Nucleus accumbens (tissue), 56 donors: ENCODE results near the gene ZNRF3.
"Not testable (repeated sequence)": the region's sequence is repeated elsewhere in the genome, so short reads cannot be mapped to it uniquely, and the experiment has no call there.

Experiments
- DNase-seq, 56 donors: peaks; one replicate each; lab custom pipeline; 2025; lab: John Stamatoyannopoulos, UW

ZNRF3 gene

GRCh38 chr22:29000641-29001040 lies 117.3 kb downstream of the ZNRF3 start:
- no peak for DNase-seq

- no peak for DNase-seq
These were observed 119.2 kb downstream of the ZNRF3 start for GRCh38 chr22:29002603-29003002.

GRCh38 chr22:29003552-29003951 lies 120.2 kb downstream of the ZNRF3 start:
- DNase-seq, result no peak

- DNase-seq, result no peak
These were observed 120.7 kb downstream of the ZNRF3 start for GRCh38 chr22:29003975-29004646.

- peak in 51 of 56 donors; percentile 16 to 88 (median 65) for DNase-seq
These were observed 121.4 kb downstream of the ZNRF3 start for GRCh38 chr22:29004647-29005371.

GRCh38 chr22:29005754-29006153 lies 122.4 kb downstream of the ZNRF3 start:
- not testable (repeated sequence) for DNase-seq

- DNase-seq, result no peak
These were observed 123.0 kb downstream of the ZNRF3 start for GRCh38 chr22:29006346-29006745.

DNA sequence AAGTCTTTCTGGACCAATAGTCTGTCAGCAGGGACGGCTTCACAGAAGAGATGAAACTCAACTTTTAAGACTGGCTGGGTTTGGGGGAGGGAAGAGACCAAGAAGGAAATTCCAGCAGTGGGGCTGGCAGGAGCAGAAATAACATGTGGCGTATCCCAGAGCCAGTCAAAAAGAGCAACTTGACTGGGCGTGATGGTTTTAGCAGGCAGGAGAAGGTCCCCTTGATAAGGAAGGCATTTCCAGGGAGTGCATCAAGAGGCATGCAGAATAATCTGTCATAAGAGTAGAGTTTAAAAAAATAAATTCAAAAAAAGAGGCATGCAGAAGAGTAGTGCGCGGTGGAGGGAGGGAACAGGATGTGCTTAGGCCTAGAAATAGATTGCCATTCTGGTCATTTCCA lies 125.8 kb downstream of the ZNRF3 start:
- DNase-seq, result no peak

- DNase-seq, result peak in 35 of 56 donors; percentile 10 to 79 (median 35)
These were observed 128.1 kb downstream of the ZNRF3 start for GRCh38 chr22:29011240-29012100.

DNA sequence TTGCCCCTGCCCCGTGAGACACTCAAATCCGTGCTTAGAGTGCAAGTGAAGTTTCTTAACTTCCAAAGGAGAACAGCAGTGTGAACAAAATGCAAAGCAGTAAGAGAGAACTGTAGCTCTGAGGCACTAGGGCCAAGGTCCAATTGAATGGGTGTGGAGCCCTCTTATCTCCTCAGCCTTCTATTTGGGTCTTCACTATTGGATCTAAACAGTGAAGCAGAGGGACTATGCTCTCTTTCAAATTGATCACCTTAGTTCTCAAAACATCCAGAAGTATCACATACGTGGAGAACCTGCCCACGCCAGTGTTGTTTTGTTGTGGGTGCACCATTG lies 128.7 kb downstream of the ZNRF3 start:
- no peak for DNase-seq

DNA sequence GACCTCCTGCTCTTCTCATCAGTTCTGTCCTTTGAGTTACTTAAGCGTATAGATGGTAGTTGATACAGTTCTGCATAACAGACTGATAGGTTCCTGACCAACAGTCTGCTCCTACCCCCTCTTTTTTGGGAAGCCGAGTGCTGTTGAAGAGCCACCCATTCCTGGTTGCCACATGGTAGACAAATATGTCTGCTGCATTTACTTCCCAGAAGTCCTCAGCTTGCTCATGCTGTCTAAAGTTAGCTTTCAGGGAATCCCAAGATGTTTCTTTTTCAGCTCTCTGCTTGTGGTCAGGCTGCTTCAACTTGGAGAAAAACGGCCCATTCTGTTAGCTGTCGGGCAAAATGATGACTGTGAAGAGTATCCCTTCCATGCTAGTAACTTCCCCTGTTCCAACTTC lies 129.6 kb downstream of the ZNRF3 start:
- DNase-seq, result no peak

- DNase-seq, result peak in 2 of 56 donors; percentile 3 to 24
These were observed 130.9 kb downstream of the ZNRF3 start for GRCh38 chr22:29014293-29014692.

GRCh38 chr22:29014773-29015172 lies 131.4 kb downstream of the ZNRF3 start:
- peak in 8 of 56 donors; percentile 5 to 28 (median 20) for DNase-seq

- DNase-seq, result no peak
These were observed 132.9 kb downstream of the ZNRF3 start for GRCh38 chr22:29016067-29016938.

GRCh38 chr22:29018293-29019189 lies 135.2 kb downstream of the ZNRF3 start:
- DNase-seq, result no peak

DNA sequence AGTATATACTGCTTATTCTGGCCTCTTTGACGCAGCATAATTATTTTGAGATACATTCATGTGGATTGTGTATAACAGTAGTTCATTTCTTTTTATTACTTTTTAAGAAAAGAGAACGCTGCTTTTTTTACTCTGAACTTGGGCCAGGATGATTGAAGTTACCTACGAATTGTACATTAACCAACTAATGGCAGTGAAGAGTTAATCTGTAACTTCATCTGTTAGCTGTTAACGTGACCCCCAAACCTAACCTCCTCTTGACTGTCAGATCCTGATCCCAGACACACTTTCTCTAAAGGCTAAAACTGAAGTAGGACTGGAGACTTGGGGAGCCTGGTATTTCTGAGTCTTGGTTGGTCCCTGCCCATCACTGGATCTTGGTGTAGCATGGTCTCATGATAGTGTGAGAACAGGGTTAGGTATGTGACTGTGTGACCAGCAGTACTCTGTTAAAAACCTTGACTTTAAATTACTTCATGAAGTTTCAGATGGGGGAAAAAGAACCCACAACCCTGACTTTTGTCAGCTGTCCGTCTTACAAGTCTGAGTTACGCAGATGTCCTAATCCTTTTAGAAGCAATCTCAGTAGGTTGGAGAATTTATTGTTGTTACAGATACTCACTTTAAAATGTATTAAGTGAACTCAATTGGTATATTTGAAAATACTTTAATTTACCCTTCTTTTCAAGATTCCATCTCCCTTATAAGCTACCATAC lies 138.9 kb downstream of the ZNRF3 start:
- no peak for DNase-seq

- no peak for DNase-seq
These were observed 139.9 kb downstream of the ZNRF3 start for GRCh38 chr22:29023172-29023796.

DNA sequence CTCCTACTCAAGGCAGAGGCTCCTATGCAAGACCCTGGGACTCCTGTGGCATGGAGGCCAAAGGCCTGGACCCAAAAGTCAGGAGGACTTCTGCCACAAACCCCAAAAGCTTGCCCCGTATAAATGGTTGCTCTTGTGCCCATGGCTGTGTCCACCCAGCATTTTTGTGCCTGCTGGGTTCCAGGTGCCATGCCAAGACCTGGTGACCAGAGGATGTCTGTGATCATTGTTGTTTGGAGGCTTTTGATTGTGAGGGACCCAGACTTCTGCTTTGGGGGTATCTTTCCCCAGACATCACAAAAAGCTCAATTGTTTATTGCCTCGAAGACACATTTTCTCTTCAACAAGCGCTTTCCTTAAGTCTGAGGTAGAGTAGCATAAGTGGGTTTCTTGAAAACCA lies 143.2 kb downstream of the ZNRF3 start:
- no peak for DNase-seq
